Peyer's patch (tissue), 4 donors: Measurements from ENCODE around the gene C3orf20.

Source experiments
- POLR2A ChIP-seq, 2 donors: fragments of 450-650 bp; IDR thresholded peaks; one replicate each; pipeline ENCODE4 v1.5.1; 2017; ENCODE audit warnings: antibody characterized with exemption in 2 of 2, mild to moderate bottlenecking in 2 of 2, moderate library complexity in 2 of 2
- TF ChIP-seq, protein P1 (sequence below), 6 experiments: fragments of 450-650 bp in 4 of 6; fragments of 200-600 bp in 2 of 6; sonication (generic) in 1 of 6; IDR thresholded peaks; one replicate each; pipeline ENCODE4 v1.5.1; 2017 to 2019; ENCODE audit warnings: antibody characterized with exemption in 6 of 6, mild to moderate bottlenecking in 3 of 6, moderate library complexity in 1 of 6

DNA sequence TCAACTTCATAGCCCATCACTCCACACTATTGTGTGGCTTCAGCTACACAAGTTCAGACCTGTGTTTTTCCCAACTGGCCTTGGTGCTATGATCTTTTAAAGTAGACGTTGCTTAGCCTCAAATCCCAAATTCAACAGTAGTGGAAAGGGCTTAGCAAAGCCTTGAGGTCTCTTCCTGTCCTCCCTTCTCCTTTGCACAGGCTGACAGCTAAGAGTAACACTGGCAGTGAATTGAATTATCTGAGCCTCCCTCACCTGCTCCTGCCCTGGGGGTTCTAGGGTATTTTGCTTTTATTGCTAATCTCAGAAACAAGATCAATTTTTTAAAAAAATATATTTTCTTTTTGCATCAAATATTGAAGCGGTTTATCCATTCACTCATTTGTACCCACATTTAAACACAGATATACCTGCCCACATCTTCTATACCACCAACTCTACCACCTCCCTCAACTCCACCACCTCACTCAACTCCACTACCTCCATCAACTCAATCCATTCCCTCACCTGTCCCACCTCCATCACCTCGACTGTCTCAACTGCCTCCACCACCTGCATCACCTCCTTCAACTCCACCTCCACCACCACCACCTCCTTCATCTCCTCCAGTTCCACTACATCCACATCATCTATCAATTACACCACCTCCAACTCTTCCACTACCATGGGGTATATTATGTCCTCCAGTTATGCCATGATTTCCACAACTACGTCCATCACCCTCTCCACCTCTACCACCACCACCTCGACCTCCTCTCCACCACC is 133.7 kb downstream of the C3orf20 start:
- TF ChIP-seq POLR2A (IDR thresholded peaks at IDR 0.05), result no peak
- TF ChIP-seq, protein P1, sequence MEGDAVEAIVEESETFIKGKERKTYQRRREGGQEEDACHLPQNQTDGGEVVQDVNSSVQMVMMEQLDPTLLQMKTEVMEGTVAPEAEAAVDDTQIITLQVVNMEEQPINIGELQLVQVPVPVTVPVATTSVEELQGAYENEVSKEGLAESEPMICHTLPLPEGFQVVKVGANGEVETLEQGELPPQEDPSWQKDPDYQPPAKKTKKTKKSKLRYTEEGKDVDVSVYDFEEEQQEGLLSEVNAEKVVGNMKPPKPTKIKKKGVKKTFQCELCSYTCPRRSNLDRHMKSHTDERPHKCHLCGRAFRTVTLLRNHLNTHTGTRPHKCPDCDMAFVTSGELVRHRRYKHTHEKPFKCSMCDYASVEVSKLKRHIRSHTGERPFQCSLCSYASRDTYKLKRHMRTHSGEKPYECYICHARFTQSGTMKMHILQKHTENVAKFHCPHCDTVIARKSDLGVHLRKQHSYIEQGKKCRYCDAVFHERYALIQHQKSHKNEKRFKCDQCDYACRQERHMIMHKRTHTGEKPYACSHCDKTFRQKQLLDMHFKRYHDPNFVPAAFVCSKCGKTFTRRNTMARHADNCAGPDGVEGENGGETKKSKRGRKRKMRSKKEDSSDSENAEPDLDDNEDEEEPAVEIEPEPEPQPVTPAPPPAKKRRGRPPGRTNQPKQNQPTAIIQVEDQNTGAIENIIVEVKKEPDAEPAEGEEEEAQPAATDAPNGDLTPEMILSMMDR (IDR thresholded peaks at IDR 0.05), result no peak
